GM23338 (cell line): ENCODE results near the gene KIF24.

ENCODE experiments used
- CREB1 ChIP-seq: fragments of 250-450 bp; sonication (Bioruptor Pico); IDR thresholded peaks from 2 replicates; pipeline ENCODE4 v1.5.0; 2020; ENCODE audit warnings: low read depth, mild to moderate bottlenecking, moderate library complexity
- CTCF ChIP-seq, 2 experiments: fragments of 200-600 bp in 1 of 2; sonication (generic) in 1 of 2; conservative IDR thresholded peaks; 2 replicates each; pipeline versions ENCODE4 v1.5.1 to v1.6.1; 2016 to 2017; ENCODE audit warnings: antibody characterized with exemption in 2 of 2, low read depth in 2 of 2, mild to moderate bottlenecking in 2 of 2, moderate library complexity in 1 of 2
- ETS1 ChIP-seq: IDR thresholded peaks from 2 replicates; pipeline ENCODE4 v1.6.1; 2016; ENCODE audit warnings: antibody characterized with exemption
- EZH2 ChIP-seq: fragments of 200-600 bp; sonication (generic); IDR thresholded peaks from one replicate; pipeline ENCODE4 v1.8.0; 2017; ENCODE audit warnings: antibody characterized with exemption, mild to moderate bottlenecking, low read depth; ENCODE audit not compliant: unreplicated experiment
- EZH2phosphoT487 ChIP-seq: fragments of 200-600 bp; sonication (generic); IDR thresholded peaks from one replicate; pipeline ENCODE4 v1.8.1; 2018; ENCODE audit warnings: antibody characterized with exemption; ENCODE audit not compliant: unreplicated experiment
- JUNB ChIP-seq: IDR thresholded peaks from one replicate; pipeline ENCODE4 v1.6.1; 2016; ENCODE audit warnings: antibody characterized with exemption; ENCODE audit not compliant: unreplicated experiment
- NANOG ChIP-seq: IDR thresholded peaks from 2 replicates; pipeline ENCODE4 v1.6.1; 2016; ENCODE audit warnings: antibody characterized with exemption, borderline replicate concordance
- POLR2AphosphoS5 ChIP-seq: IDR thresholded peaks from 2 replicates; pipeline ENCODE4 v1.6.1; 2016; ENCODE audit warnings: antibody characterized with exemption, low read depth
- REST ChIP-seq: IDR thresholded peaks from one replicate; pipeline ENCODE4 v1.6.1; 2018; ENCODE audit warnings: antibody characterized with exemption; ENCODE audit not compliant: unreplicated experiment
- STAT1 ChIP-seq: IDR thresholded peaks from one replicate; pipeline ENCODE4 v1.6.1; 2016; ENCODE audit warnings: antibody characterized with exemption; ENCODE audit not compliant: unreplicated experiment
- ZNF462 ChIP-seq: fragments of 250-450 bp; sonication (Bioruptor Pico); IDR thresholded peaks from 2 replicates; pipeline ENCODE4 v1.5.0; 2020; ENCODE audit warnings: mild to moderate bottlenecking, moderate library complexity

- no peak for TF ChIP-seq REST
- TF ChIP-seq ETS1, result no peak
- no peak for TF ChIP-seq CTCF (conservative IDR thresholded peaks at IDR 0.05; ENCODE audit: low read depth in 2 of 2)
- TF ChIP-seq ZNF462 (CRISPR knock-in tag), result no peak
- no peak for TF ChIP-seq EZH2
- no peak for TF ChIP-seq CREB1 (CRISPR knock-in tag)
- TF ChIP-seq STAT1, result no peak
- TF ChIP-seq POLR2AphosphoS5, result no peak
- no peak for TF ChIP-seq JUNB
- TF ChIP-seq EZH2phosphoT487, result no peak
- TF ChIP-seq NANOG, result no peak
Observed at GRCh38 chr9:34326690-34327089, 2.4 kb downstream of the KIF24 start.
